Peyer's patch (tissue), 4 donors: Measurements from ENCODE around the gene FAM161B.
A peak's percentile ranks its signal among the peaks of the same experiment; 100 is the strongest.

Experiments used
- POLR2A ChIP-seq, 2 donors: fragments of 450-650 bp; IDR thresholded peaks; one replicate each; pipeline ENCODE4 v1.5.1; 2017; ENCODE audit warnings: antibody characterized with exemption in 2 of 2, mild to moderate bottlenecking in 2 of 2, moderate library complexity in 2 of 2
- TF ChIP-seq, protein P1 (sequence below), 6 experiments: fragments of 450-650 bp in 4 of 6; fragments of 200-600 bp in 2 of 6; sonication (generic) in 1 of 6; IDR thresholded peaks; one replicate each; pipeline ENCODE4 v1.5.1; 2017 to 2019; ENCODE audit warnings: antibody characterized with exemption in 6 of 6, mild to moderate bottlenecking in 3 of 6, moderate library complexity in 1 of 6

DNA sequence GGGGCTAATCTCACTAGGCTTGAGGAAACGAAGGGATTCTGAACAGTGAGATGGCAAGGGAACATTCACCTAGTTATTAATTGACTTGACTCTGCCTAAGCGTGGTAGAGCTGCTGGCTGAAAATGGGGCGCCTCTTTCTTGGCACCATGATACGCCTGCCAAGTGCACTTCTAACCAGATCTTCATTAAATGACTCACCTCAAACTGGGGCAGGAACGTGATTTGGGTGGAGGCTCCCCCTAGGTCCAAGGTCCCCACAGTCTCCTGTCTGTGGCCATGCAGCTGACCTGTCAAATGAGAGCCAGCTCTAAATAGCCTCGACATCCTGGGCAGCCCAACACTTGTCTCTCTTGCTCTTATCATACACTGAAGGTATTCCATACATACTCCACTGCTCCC lies 26.2 kb upstream of the FAM161B start:
- peak in 1 of 2 donors; percentile 42 for TF ChIP-seq POLR2A (IDR thresholded peaks at IDR 0.05)
- TF ChIP-seq, protein P1, sequence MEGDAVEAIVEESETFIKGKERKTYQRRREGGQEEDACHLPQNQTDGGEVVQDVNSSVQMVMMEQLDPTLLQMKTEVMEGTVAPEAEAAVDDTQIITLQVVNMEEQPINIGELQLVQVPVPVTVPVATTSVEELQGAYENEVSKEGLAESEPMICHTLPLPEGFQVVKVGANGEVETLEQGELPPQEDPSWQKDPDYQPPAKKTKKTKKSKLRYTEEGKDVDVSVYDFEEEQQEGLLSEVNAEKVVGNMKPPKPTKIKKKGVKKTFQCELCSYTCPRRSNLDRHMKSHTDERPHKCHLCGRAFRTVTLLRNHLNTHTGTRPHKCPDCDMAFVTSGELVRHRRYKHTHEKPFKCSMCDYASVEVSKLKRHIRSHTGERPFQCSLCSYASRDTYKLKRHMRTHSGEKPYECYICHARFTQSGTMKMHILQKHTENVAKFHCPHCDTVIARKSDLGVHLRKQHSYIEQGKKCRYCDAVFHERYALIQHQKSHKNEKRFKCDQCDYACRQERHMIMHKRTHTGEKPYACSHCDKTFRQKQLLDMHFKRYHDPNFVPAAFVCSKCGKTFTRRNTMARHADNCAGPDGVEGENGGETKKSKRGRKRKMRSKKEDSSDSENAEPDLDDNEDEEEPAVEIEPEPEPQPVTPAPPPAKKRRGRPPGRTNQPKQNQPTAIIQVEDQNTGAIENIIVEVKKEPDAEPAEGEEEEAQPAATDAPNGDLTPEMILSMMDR (IDR thresholded peaks at IDR 0.05) = no peak
